OCI-M2 (cell line): ENCODE data around the gene PCBP3.

Experiments used
- DNase-seq: peaks from one replicate; lab custom pipeline; 2025; ENCODE audit not compliant: unreplicated experiment; lab: John Stamatoyannopoulos, UW

Gene PCBP3

DNA sequence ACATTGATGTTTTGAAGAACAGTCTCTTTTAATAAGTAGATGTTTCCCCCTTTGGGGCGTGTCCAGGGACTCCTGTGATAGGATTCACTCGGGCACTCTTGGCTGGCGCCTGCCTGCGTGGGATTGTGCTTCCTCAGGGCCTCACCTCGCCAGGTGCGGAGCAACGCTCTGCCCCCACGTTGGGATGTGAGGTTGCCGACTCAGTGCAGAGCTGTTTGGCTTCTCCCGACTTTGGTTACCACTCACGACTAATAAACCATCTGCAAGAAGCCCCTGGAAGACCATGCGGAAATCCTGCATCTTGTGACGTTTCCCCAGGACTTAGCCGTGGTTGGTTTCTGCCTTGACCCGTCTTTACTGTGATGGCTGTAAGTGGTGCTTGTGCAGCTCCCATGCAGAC lies 106.4 kb downstream of the PCBP3 start:
- no peak for DNase-seq

DNA sequence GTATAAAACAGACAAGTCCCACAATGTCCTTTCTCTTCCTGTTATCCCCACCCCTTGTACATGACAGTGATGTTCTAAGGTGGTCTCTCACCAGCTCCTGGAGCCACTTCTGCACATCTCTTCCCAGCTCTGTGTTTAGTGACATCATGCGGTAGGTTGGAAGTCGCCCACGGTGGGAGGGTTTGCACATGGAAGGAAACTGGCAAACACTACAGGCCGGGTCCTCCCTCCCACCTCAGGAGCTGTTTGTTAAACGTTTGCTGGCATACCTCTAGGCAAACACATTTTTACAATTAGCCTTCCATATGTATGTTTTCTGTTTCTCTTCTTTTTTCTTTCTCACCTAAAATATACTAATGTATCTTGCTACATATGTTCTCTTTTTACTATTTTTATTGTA lies 107.4 kb downstream of the PCBP3 start:
- no peak for DNase-seq

DNA sequence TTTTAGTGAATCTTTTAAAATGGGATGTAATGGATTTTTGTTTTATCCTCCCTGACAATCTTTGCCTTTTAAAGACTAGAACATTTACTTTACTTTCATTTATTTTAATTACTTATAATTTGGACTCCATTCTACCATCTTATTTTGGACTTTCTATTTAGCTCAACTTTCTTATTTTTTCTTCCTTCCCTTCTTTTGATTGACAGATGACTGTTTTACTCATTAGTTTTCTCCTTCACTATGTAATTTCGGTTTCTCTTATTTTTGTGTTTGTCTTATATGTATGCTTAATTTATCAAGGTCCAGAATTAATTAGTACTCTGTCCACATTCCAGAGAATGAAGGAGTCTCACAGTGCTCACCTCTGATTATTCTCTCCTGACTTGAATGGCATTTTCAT lies 109.9 kb downstream of the PCBP3 start:
- DNase-seq: no peak

DNA sequence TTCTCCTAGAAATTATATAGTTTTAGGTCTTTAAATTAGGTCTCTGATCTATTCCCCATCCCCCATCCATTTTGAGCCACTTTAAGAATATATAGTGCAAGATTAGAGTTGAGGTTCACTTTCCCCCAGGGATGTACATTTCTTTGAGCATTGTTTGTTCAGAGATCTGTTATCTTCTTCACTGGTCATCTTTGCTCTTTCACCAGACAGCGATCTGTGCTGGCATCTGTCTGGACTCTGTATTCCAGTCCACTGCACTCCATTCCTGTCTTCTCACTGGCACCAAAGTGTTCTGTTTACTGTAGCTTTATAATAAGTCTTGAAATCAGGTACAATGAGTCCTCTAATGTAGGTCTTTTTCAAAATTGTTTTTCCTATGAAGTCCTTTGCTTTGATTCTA lies 112.5 kb downstream of the PCBP3 start:
- DNase-seq: no peak

DNA sequence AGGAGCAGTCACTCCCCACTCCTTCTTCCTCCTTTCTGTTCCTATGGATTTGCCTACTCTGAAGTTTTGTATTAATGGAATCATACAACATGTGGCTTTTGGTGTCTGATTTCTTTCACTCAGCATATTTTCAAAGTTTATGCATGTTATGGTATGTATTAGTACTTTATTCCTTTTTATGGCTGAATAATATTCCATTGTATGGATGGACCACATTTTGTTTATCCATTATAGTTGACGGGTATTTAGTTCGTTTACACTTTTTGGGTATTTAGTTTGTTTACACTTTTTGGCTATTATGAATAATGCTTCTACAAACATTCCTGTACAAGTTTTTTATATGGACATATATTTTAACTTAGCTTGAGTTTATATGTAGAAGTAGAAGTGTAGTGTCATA lies 113.1 kb downstream of the PCBP3 start:
- no peak for DNase-seq

DNA sequence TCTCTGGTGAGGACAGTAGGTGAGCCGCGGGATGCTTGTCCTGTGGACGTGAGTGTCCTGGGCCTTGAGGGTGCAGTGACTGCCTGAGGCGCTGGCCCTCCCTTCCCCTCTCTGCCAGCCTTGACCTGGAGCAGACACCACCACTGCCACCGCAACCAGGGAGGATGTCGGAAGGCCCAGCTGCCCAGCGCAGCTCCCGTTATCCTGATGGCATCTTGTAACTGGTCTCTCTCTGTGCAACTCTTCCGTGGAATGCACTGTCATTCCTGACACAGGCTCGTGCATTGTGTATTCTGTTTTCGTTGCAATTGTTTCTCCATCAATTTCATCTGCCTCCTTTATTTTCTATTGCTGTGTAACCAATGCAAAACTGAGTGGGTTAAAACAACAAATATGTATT lies 118.2 kb downstream of the PCBP3 start:
- no peak for DNase-seq

GRCh38 chr21:45763074-45763473 lies 119.5 kb downstream of the PCBP3 start:
- DNase-seq: no peak

- no peak for DNase-seq
Observed at GRCh38 chr21:45763506-45763905, 120.0 kb downstream of the PCBP3 start.

GRCh38 chr21:45764792-45765191 lies 121.3 kb downstream of the PCBP3 start:
- DNase-seq: no peak

DNA sequence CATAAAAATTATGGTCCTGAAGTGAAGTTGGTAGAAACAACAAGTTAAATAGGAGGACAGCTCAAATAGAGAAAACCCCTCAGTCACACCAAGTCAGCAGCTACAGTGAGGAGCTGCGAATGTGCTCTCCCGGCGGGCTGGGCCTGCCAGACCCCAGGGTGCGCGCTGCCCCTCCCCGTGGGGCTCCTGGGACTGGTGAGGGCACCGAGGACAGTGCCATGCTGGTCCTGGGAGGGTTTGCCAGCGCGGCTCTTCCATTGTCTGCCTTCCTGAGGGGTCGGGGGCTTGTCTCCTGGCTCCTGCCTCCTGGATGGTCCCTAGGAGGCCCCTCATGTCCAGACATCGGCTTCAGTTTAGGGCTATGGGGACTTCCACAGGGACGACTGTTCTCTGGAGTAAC lies 121.8 kb downstream of the PCBP3 start:
- no peak for DNase-seq

DNA sequence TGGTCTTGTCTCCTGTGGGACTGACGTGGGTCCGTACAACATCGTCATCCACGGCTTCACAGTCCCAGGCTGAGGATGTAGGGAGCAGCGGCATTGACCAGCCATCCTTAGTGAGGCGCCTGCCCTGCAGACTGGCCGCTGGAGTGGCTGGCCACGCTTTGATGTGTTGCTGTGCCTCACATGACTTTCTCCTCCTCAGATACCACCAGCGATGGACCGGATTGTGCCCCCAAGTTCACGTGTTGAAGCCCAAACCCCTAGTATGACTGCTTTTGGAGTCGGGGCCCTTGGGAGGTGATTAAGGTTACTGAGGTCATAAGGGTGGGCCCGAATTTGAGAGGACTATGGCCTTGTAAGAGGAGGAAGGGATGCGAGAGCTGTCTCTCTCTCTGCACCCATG lies 122.5 kb downstream of the PCBP3 start:
- DNase-seq: no peak

GRCh38 chr21:45766501-45766900 lies 123.0 kb downstream of the PCBP3 start:
- DNase-seq: no peak

- no peak for DNase-seq
Observed at GRCh38 chr21:45767071-45768006, 123.8 kb downstream of the PCBP3 start.

DNA sequence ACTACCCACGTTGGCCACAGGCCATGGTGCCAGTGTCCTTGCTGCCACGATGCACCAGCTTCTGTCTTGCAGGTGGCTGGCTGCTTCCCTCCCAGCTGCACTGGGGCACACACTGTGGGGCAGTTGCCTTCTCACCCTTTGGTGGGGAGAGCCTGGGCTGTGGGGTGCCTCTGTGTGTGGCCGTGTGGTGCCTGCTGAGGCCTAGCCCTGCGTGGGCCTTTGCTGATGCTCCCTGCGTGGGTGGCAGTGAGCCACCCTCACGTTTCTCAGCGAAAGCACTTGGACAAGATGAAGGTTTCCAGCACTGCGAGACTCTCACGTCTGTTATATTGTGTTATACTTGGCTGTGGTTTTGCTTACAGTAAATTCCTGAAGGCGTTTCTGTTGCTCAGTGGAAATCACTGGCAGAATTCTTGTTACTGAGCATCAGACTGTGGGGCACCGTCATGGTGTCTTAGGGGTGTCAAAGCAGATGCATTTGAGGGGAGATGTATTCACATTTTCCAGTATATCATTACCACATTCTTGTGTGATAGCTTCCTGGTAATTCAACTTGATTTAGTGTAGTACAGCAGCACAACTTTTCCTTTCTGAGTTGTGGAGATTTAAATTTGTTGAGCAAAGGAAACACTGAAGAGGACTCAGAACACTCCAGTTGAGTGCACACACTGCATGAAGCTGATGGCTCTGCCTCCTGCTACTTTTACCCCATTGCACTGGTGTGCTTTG lies 124.7 kb downstream of the PCBP3 start:
- no peak for DNase-seq

- DNase-seq: no peak
Observed at GRCh38 chr21:45768740-45769048, 125.2 kb downstream of the PCBP3 start.

DNA sequence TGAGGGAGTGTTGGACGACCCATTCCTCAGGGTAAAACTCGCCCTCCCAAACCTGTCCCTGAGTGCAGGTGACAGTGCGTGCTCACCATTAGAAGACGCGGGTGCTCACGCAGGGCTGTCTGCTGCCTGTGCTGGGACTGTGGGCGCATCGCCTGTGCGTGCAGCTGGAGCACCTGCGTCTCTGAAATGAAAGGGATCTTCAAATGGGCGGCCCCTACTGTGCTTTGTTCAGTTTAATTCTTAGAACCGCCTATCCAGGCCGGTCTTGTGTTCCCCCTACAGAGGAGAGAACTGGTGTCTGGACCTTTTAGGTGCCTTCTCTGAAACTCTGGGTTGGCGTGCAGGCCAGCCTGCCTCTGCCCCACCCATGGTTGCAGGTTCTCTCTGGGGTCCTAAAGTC lies 125.8 kb downstream of the PCBP3 start:
- DNase-seq: no peak

DNA sequence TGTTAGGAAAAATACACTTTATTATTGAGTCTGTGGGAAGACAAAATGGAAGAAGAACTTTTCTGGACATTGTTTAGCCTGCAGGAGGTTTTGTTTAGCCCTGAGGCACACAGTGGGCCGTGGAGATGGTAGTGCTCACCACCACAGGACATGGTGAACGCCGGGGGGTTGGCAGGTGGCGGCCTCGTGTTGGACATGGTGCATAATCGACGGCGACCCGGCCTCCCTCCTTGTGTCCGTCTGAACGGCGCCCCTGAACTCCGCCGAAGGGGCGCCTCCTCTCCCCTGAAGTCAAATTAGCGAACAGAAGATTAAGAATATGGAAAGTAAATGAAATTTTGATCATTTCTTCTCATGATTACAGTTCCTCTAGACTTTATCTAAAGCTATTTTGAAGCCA lies 126.4 kb downstream of the PCBP3 start:
- no peak for DNase-seq

- DNase-seq: no peak
Observed at GRCh38 chr21:45772180-45772579, 128.7 kb downstream of the PCBP3 start.

- no peak for DNase-seq
Observed at GRCh38 chr21:45774291-45774690, 130.8 kb downstream of the PCBP3 start.

DNA sequence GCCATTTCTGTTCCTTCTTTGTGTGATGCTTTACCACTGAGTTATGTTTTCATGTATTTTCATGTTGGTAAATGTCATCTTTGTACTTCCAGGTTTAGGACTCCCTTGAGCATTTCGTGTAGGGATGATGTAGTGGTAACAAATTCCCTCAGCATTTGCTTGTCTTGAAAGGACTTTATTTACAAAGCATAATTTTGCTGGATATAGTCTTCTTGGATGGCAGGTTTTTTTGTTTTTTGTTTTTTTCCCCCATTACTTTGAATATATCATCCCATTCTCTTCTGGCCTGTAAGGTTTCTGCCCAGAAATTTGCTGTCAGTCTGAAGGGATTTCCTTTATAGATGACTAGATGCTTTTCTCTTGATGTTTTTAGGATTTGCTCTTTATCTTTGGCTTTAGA lies 133.4 kb downstream of the PCBP3 start:
- no peak for DNase-seq

- no peak for DNase-seq
Observed at GRCh38 chr21:45778686-45779085, 135.2 kb downstream of the PCBP3 start.

DNA sequence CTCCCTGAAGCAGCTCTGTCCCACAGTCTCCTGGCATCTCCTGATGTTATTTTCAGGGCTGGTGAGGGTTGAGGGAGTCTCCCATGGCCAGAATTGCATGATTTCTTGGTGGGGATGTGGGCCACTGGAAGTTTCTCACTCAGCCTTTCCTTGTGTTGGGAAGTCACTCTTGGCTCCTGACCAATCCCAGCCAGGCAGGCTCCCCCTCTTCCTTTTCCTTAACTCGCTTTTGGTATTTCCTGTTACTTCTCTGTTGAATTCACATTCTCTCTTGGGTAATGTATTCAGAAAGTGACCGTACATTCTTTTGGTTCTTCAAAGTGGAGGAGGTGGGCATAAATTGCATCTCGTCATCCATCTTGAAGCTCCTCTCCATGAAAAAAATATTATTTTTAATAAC lies 135.7 kb downstream of the PCBP3 start:
- DNase-seq: no peak

DNA sequence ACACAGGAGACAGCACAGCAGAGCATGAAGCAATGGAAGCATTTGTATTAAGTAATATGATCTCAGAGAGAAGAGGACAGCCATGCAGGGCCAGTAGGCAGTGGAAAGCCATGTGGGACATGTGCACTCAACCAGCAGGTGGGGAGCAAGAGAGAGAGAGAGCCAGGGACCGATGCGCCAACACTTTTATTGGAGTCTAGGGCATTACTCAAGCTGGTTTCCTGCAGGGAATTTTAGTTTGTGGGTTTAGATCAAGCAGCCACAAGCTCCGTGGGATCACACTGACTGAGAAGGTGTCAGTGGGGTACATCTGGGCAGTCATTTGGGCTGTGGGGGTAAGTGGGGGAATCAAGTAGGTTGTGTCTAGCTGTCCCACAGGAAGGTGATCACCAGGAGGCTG lies 137.1 kb downstream of the PCBP3 start:
- DNase-seq: no peak
